ENCODE data around the gene TGFBR3.

Gene TGFBR3

DNA sequence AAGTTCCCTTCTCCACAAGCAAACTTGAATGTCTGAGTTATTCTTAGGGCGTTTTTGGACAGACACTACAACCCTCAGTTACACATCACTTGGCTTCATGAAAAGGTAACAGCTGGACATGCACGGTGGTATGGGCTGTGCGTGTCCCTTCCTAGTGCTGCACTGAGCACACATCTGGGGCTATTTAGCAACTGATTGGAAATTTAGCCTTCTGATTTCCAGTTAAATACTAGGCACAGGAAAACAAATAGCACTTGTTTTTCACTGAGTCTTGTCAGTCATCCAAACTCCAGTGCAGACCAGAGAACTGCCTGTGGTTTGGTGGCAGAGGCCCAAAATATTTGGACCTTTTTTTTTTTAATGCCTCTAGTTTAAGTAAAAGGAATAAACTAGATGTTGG is 134.7 kb downstream of the TGFBR3 start:
- H3K27me3 ChIP-seq (ENCODE audit: insufficient read depth, low read length), result no peaks in the 10 kb centered on the region
- H3K9me3 ChIP-seq (ENCODE audit: low read length), result peaks cover 4% of the 10 kb centered on the region
- peaks cover 7% of the 10 kb centered on the region for H3K4me1 ChIP-seq (ENCODE audit: insufficient read depth, low read length)
- no peak overlapping the region for H2AFZ ChIP-seq (ENCODE audit: low read depth, low read length)
- H3K4me3 ChIP-seq (ENCODE audit: low read length), result no peak overlapping the region
- H3K36me3 ChIP-seq (ENCODE audit: insufficient read depth, low read length), result no peaks in the 10 kb centered on the region

DNA sequence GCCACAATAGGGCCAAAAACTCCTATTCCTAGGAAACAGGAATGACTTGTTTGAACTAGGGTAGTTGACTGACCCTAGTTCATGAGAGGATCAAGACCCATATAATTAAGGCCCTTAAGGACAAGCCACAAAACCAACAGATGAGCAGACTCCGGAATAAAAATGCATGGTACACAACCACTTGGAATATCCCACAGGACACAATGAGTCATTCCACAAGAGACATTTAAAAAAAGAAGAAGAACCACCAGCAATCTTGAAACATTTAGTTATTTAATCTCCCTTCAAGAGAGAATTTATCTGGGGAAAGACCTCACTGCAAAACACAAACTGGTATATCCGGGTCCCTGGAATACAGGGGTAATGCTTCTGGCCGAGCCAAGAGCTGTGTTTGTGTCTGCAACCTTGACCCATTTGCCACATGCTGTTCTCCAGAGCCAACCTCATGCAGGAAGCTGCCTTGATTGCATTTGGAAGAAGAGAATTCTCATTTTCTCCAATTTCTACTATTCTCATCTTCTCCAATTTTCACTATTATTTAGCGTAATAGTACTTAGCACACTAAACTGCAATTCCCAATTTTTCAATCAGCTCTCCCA is 135.5 kb downstream of the TGFBR3 start:
- H3K4me1 ChIP-seq (ENCODE audit: insufficient read depth, low read length), result peaks cover 7% of the 10 kb centered on the region
- no peak overlapping the region for H2AFZ ChIP-seq (ENCODE audit: low read depth, low read length)
- H3K36me3 ChIP-seq (ENCODE audit: insufficient read depth, low read length), result no peaks in the 10 kb centered on the region
- H3K4me3 ChIP-seq (ENCODE audit: low read length), result no peak overlapping the region
- H3K27me3 ChIP-seq (ENCODE audit: insufficient read depth, low read length), result no peaks in the 10 kb centered on the region
- peaks cover 4% of the 10 kb centered on the region for H3K9me3 ChIP-seq (ENCODE audit: low read length)

DNA sequence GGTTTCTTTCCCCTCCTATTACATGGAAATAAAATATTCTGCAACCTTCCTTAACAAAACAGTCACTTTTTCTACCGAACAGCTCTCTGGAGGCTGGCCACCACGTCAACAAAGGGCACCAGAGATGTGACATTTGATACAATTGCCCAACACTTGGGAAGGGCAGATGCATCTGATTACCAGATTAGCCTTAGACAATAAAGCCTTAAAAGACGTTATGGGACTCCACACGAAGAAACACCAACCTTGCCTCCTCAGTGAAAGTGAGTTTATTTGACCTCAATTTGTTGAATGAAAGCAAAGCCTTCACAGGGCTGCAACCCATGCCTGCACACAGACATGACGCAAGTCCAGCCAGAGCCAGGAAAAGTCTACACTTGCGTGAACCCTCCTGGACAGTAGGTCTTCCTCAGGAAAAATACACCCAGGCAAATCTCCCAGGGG is 136.1 kb downstream of the TGFBR3 start:
- Histone ChIP-seq H3K9me3 (ENCODE audit: low read length) (peaks cover 4% of the 10 kb centered on the region), H2AFZ (ENCODE audit: low read depth, low read length) (no peak overlapping the region), H3K4me1 (ENCODE audit: insufficient read depth, low read length) (peaks cover 7% of the 10 kb centered on the region), H3K4me3 (ENCODE audit: low read length) (no peak overlapping the region), H3K36me3 (ENCODE audit: insufficient read depth, low read length) (no peaks in the 10 kb centered on the region), H3K27me3 (ENCODE audit: insufficient read depth, low read length) (no peaks in the 10 kb centered on the region)

DNA sequence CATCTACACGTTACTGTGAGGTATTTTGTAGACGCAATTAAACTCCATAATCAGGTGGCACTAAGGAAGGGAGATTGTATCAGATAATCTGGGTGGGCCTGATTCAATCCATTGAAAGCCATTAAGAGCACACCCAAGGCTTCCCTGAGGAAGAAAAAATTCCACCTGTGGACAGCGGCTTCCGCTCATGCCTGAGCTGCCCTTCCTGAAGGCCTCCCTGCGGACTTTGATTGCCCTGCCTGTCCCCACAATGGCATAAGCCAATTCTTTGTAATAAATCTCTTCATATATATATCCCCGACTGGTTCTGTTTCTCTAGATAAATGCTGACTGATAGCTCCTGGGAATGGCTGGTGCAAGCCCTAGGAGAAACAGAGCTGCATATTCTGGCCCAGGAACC is 138.3 kb downstream of the TGFBR3 start:
- Histone ChIP-seq H3K4me3 (ENCODE audit: low read length) (no peak overlapping the region), H2AFZ (ENCODE audit: low read depth, low read length) (no peak overlapping the region), H3K9me3 (ENCODE audit: low read length) (peaks cover 4% of the 10 kb centered on the region), H3K36me3 (ENCODE audit: insufficient read depth, low read length) (no peaks in the 10 kb centered on the region), H3K4me1 (ENCODE audit: insufficient read depth, low read length) (no peaks in the 10 kb centered on the region), H3K27me3 (ENCODE audit: insufficient read depth, low read length) (no peaks in the 10 kb centered on the region)

DNA sequence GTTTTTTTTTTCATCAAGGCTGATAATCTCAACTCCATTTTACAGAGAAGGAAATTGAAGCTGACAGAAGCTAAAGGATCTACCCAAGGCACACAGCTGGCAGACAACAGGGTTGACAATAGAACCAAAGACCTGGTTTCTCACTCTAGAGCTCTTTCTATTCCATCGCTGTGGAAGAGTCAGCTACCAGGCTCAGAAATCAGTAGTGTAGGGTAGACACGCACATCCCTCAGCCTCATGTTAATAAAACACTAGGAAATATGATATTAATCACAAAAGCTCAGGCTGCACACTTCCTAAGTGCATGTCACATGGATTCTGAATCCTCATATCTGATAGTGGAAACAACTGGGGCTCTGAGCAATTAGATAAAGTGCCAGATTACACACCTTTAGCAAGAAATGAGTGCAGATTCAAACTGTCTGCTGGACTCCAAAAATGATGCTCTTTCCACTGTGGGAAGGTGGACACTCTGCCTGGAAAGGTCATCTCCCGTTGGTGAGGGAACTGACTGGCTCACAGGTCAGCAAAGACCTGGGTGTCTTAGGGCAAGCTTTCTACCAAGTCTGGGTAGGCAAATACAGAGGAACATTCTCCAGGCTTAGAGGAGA is 139.1 kb downstream of the TGFBR3 start:
- Histone ChIP-seq H3K9me3 (ENCODE audit: low read length) (peaks cover 4% of the 10 kb centered on the region), H3K4me1 (ENCODE audit: insufficient read depth, low read length) (no peaks in the 10 kb centered on the region), H3K4me3 (ENCODE audit: low read length) (no peak overlapping the region), H2AFZ (ENCODE audit: low read depth, low read length) (no peak overlapping the region), H3K27me3 (ENCODE audit: insufficient read depth, low read length) (no peaks in the 10 kb centered on the region), H3K36me3 (ENCODE audit: insufficient read depth, low read length) (no peaks in the 10 kb centered on the region)

DNA sequence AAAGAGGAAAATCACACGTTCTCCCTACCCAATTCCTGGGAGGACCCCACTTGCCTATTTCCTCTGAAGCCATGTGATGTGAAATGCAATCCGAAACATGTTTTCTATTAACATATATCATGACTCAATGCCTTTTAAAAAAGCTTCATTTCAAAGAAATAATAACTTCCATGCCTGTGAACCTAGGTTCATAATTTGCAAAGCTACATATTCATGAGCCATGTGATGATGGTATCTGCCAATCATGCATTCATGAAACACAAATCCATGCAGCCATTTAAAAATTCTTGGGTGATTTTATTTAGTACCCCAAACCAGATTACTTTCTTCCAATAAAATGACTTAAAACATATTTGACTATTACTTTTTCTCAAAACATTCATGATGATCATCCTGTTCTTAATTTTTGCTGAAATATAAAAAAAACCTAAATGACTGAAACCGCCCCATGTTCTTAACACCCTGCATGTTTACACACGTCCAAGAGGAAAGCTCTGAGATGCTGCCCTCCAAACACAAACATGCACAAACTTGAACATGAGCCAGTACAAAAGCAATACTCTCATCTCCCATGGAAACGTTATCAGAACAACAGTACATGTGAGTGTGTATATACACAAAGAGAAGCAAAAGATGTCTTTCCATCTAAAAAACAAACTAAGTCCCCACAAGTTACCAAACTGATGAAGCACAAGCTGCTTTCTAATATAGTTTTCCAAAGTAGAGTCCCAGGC is 140.1 kb downstream of the TGFBR3 start:
- Histone ChIP-seq H3K9me3 (ENCODE audit: low read length) (peaks cover 4% of the 10 kb centered on the region), H3K36me3 (ENCODE audit: insufficient read depth, low read length) (no peaks in the 10 kb centered on the region), H3K4me3 (ENCODE audit: low read length) (no peak overlapping the region), H3K27me3 (ENCODE audit: insufficient read depth, low read length) (no peaks in the 10 kb centered on the region), H2AFZ (ENCODE audit: low read depth, low read length) (no peak overlapping the region), H3K4me1 (ENCODE audit: insufficient read depth, low read length) (no peaks in the 10 kb centered on the region)

DNA sequence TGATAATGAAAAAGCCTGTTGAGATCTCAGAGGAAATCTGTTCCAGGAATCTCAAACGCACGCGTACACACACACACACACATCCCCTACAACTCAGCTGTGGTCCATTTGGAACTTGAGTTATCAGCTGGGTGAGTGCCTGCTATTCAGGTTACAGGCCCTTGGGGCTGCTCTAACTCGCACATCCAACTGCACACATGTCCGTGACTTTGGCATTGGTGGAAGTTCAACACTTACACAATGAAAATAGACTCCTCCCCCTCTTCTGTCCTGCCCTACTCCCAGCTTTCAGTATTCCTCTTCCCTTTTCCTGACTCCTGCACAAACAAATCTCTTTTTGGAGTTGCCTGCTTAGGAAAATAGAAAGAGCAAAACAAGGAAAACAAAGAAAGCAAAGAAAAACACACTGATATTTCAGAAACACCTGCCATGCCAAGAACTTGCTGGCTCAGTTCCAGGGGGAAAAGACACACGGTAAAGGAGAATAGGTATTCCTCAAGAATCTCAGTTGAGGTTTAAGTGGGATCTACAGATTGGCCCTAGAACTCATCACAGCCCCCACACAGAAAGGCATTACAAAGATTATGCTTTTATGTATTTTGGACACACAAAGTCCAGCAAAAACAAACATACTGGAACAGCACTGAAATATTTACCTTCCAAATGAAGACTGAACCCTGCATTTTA is 140.9 kb downstream of the TGFBR3 start:
- H2AFZ ChIP-seq (ENCODE audit: low read depth, low read length), result no peak overlapping the region
- no peaks in the 10 kb centered on the region for H3K27me3 ChIP-seq (ENCODE audit: insufficient read depth, low read length)
- peaks cover 4% of the 10 kb centered on the region for H3K9me3 ChIP-seq (ENCODE audit: low read length)

DNA sequence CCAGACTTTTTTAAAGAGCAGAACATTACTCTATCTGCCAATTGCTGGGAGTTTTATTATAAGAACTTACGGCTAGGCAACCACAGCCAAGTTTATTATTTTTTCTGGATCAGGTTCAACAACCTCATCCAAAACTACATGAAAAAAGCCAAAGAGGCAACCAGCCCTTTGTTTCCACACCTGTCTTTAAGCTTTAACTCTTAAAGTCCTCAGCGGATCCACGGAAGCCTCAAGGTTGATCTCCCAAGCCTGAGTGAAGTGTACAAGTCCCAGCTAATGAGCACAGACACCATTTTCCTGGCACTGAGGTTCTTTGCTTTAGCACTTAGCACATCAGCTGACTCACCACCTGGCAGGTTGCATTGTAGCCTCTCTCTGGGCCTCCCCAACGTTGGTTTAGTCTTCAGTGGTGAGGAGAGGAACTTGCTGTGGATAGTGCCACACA is 143.1 kb downstream of the TGFBR3 start:
- H3K9me3 ChIP-seq (ENCODE audit: low read length), result peaks cover 8% of the 10 kb centered on the region
- no peaks in the 10 kb centered on the region for H3K36me3 ChIP-seq (ENCODE audit: insufficient read depth, low read length)
- H3K4me3 ChIP-seq (ENCODE audit: low read length), result no peak overlapping the region
- no peaks in the 10 kb centered on the region for H3K4me1 ChIP-seq (ENCODE audit: insufficient read depth, low read length)
- no peaks in the 10 kb centered on the region for H3K27me3 ChIP-seq (ENCODE audit: insufficient read depth, low read length)
- no peak overlapping the region for H2AFZ ChIP-seq (ENCODE audit: low read depth, low read length)

More for the DNA sequence above, 140.9 kb downstream of the TGFBR3 start:
- Histone ChIP-seq H3K36me3 (ENCODE audit: insufficient read depth, low read length) (no peaks in the 10 kb centered on the region), H3K4me3 (ENCODE audit: low read length) (no peak overlapping the region), H3K4me1 (ENCODE audit: insufficient read depth, low read length) (no peaks in the 10 kb centered on the region)

DNA sequence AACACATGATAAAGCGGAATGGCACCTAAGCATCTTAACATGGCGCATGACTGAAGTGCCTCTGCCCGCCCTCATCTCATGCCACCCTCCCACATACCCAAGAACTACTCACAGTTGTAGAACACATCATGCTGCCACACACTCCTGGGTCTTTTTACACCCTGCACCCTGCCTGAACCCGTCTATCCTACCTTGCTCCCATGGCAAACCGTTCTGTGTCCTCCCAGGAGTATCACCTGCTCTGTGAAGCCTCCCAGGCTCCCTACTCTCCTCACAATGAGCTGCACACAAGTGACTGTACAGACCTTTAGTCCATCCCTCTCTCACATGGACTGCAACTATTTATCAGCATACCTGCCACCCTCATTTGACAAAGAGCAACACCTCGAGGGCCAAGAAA is 144.0 kb downstream of the TGFBR3 start:
- peaks cover 4% of the 10 kb centered on the region for H3K9me3 ChIP-seq (ENCODE audit: low read length)
- H2AFZ ChIP-seq (ENCODE audit: low read depth, low read length), result no peak overlapping the region
- no peaks in the 10 kb centered on the region for H3K36me3 ChIP-seq (ENCODE audit: insufficient read depth, low read length)
- peaks cover 7% of the 10 kb centered on the region for H3K4me1 ChIP-seq (ENCODE audit: insufficient read depth, low read length)
- H3K27me3 ChIP-seq (ENCODE audit: insufficient read depth, low read length), result no peaks in the 10 kb centered on the region
- no peak overlapping the region for H3K4me3 ChIP-seq (ENCODE audit: low read length)

DNA sequence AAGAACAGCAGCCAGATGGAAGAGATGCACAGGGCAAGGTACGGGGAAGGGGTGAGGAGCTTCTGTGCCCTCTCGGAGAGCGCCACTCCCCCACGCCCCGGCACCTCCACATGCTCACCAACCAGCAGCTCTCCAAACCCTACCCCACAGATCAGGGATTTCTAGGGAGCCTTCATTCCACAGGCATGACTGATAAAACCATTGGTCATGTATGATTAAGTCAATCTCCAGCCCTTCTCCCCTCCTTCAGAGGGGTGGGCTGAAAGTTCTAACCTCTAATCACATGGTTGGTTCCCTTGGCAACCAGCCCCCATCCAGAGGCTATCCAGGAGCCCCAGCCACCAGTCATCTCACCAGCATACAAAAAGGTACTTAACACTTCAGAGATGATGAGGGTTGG is 144.7 kb downstream of the TGFBR3 start:
- H3K4me1 ChIP-seq (ENCODE audit: insufficient read depth, low read length), result peaks cover 12% of the 10 kb centered on the region
- peaks cover 3% of the 10 kb centered on the region for H3K9me3 ChIP-seq (ENCODE audit: low read length)
- no peaks in the 10 kb centered on the region for H3K36me3 ChIP-seq (ENCODE audit: insufficient read depth, low read length)
- H3K4me3 ChIP-seq (ENCODE audit: low read length), result no peak overlapping the region
- no peak overlapping the region for H2AFZ ChIP-seq (ENCODE audit: low read depth, low read length)
- H3K27me3 ChIP-seq (ENCODE audit: insufficient read depth, low read length), result no peaks in the 10 kb centered on the region

DNA sequence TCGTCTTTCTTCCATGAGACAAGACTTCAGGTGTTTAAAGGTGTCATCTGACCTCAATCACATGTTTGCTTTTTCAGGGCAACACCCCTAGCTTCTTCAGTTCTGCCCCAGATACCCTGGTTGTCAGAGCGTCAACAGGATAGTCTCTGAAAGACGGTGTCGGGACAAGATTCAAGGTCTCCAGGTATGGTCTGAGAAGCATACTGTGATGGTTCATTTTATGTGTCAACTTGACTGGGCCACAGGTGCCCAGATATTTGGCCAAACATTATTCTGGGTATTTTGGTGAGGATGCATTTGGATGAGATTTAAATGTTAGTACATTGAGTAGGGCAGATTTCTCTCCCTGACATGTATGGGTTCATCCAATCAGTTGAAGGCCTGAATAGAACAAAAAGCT is 148.3 kb downstream of the TGFBR3 start:
- Histone ChIP-seq H3K27me3 (ENCODE audit: insufficient read depth, low read length) (no peaks in the 10 kb centered on the region), H3K4me1 (ENCODE audit: insufficient read depth, low read length) (peaks cover 12% of the 10 kb centered on the region), H3K9me3 (ENCODE audit: low read length) (peaks cover 3% of the 10 kb centered on the region), H3K36me3 (ENCODE audit: insufficient read depth, low read length) (no peaks in the 10 kb centered on the region), H3K4me3 (ENCODE audit: low read length) (no peak overlapping the region), H2AFZ (ENCODE audit: low read depth, low read length) (no peak overlapping the region)

DNA sequence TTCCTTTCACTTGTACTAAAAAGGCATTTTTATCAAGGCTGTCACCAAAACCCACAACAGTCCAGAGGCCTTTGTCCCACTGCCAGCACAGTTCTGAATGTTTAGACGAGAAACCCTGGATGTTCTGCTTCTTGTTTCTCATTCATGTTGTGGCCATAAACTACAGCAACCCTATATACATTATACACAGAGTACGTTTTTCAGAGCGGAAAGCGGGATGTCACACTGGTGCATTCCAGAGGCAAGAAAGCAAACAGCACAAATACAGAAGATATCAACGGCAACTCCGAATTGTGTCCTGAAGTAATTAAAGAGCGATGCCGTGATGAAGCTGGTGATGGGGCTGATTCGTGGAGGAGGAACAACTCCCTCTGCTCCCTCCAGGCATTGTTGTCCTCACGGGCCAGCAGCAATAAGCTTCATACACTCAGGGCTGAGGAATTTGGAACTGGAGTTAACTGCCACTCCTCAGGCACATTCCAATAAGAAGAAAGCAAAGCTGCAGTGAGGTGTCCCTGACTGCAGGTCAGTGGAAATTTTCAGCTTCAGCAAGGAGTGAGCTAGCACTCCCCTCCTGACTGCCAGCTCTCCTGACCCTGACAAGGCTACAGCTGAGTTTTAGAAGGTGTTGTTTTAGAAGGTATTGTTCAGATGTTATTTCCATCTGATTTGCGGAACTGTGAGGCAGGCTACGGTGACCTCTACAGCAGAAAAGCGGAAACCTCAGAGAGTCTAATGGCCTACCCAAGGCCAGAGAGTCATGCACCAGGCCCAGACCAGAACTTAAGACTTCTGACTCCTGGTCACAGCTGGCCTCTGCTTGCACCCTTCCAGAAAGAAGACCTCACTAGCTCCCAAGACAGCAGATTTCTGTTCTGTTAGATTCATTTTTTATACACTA is 149.0 kb downstream of the TGFBR3 start:
- H3K36me3 ChIP-seq (ENCODE audit: insufficient read depth, low read length), result no peaks in the 10 kb centered on the region
- H2AFZ ChIP-seq (ENCODE audit: low read depth, low read length), result no peak overlapping the region
- no peaks in the 10 kb centered on the region for H3K27me3 ChIP-seq (ENCODE audit: insufficient read depth, low read length)
- peaks cover 12% of the 10 kb centered on the region for H3K4me1 ChIP-seq (ENCODE audit: insufficient read depth, low read length)
- no peak overlapping the region for H3K4me3 ChIP-seq (ENCODE audit: low read length)
- H3K9me3 ChIP-seq (ENCODE audit: low read length), result peaks cover 3% of the 10 kb centered on the region
